Mesenchymal stem cell (in vitro differentiated cells and primary cell): ENCODE results near the gene MSI2.
"Not testable (repeated sequence)": the region's sequence is repeated elsewhere in the genome, so short reads cannot be mapped to it uniquely, and the experiment has no call there.

Experiments used
- DNase-seq: peaks from one replicate; pipeline ENCODE4 v3.0.0-alpha.2; 2013
- H2AFZ ChIP-seq: one replicate; pipeline ENCODE4 v1.6.1; 2013; ENCODE audit warnings: low read depth, mild to moderate bottlenecking, control low read depth, inconsistent platforms, low read length, moderate library complexity
- H2AK5ac ChIP-seq: 2 replicates; pipeline ENCODE4 v1.6.1; 2013; ENCODE audit warnings: low read length, moderate library complexity, mild to moderate bottlenecking, inconsistent platforms; ENCODE audit not compliant: severe bottlenecking
- H2BK120ac ChIP-seq: one replicate; pipeline ENCODE4 v1.6.1; 2013; ENCODE audit warnings: low read depth, mild to moderate bottlenecking, inconsistent platforms, low read length, moderate library complexity
- H2BK12ac ChIP-seq, 2 experiments: one replicate each; pipeline ENCODE4 v1.6.1; 2013; ENCODE audit warnings: inconsistent platforms in 2 of 2, low read length in 2 of 2, mild to moderate bottlenecking in 2 of 2, moderate library complexity in 2 of 2, control low read depth in 1 of 2
- H2BK15ac ChIP-seq: one replicate; pipeline ENCODE4 v1.6.1; 2013; ENCODE audit warnings: mild to moderate bottlenecking, low read depth, inconsistent platforms; ENCODE audit not compliant: poor library complexity, severe bottlenecking
- H2BK5ac ChIP-seq: 2 replicates; pipeline ENCODE4 v1.6.1; 2013; ENCODE audit warnings: low read depth, mild to moderate bottlenecking, low read length, control low read depth, inconsistent platforms; ENCODE audit not compliant: poor library complexity, severe bottlenecking
- H3K14ac ChIP-seq, 2 experiments: one replicate each; pipeline ENCODE4 v1.6.1; 2013; ENCODE audit warnings: inconsistent platforms in 2 of 2, low read length in 2 of 2, control low read depth in 1 of 2, mild to moderate bottlenecking in 1 of 2, moderate library complexity in 1 of 2
- H3K18ac ChIP-seq, 2 experiments: one replicate each; pipeline ENCODE4 v1.6.1; 2013; ENCODE audit warnings: inconsistent platforms in 2 of 2, low read length in 2 of 2, control low read depth in 1 of 2, low read depth in 1 of 2, mild to moderate bottlenecking in 1 of 2
- H3K23ac ChIP-seq, 2 experiments: one replicate each; pipeline ENCODE4 v1.6.1; 2013; ENCODE audit warnings: inconsistent platforms in 2 of 2, low read length in 2 of 2, mild to moderate bottlenecking in 2 of 2, moderate library complexity in 2 of 2, control low read depth in 1 of 2
- H3K27ac ChIP-seq: 2 replicates; pipeline ENCODE4 v1.5.1; 2013; ENCODE audit warnings: mild to moderate bottlenecking, moderate library complexity, low read length, control low read depth, inconsistent platforms; ENCODE audit not compliant: poor library complexity, severe bottlenecking
- H3K27me3 ChIP-seq, 2 experiments: 2 replicates each; pipeline versions ENCODE4 v1.6.1 to v1.7.0; 2013; ENCODE audit warnings: low read length in 2 of 2, mild to moderate bottlenecking in 2 of 2, moderate library complexity in 2 of 2, control low read depth in 1 of 2, inconsistent platforms in 1 of 2; ENCODE audit not compliant: control insufficient read depth in 1 of 2, insufficient read depth in 1 of 2
- H3K36me3 ChIP-seq, 2 experiments: 2 replicates each; pipeline versions ENCODE4 v1.6.1 to v1.7.0; 2013; ENCODE audit warnings: low read length in 2 of 2, control low read depth in 1 of 2, inconsistent platforms in 1 of 2, low read depth in 1 of 2, mild to moderate bottlenecking in 1 of 2; ENCODE audit not compliant: insufficient read depth in 2 of 2, control insufficient read depth in 1 of 2
- H3K4ac ChIP-seq, 2 experiments: one replicate each; pipeline ENCODE4 v1.6.1; 2013; ENCODE audit warnings: inconsistent platforms in 2 of 2, low read length in 2 of 2, mild to moderate bottlenecking in 2 of 2, moderate library complexity in 2 of 2, control low read depth in 1 of 2, low read depth in 1 of 2
- H3K4me1 ChIP-seq: 2 replicates; pipeline ENCODE4 v1.6.1; 2013; ENCODE audit warnings: low read depth, low read length, control low read depth; ENCODE audit not compliant: control insufficient read depth, insufficient read depth
- H3K4me2 ChIP-seq: 2 replicates; pipeline ENCODE4 v1.6.1; 2013; ENCODE audit warnings: low read length, mild to moderate bottlenecking, inconsistent platforms; ENCODE audit not compliant: poor library complexity, severe bottlenecking
- H3K4me3 ChIP-seq, 2 experiments: 2 replicates each; pipeline versions ENCODE4 v1.5.1 to v1.7.0; 2013; ENCODE audit warnings: low read length in 2 of 2, mild to moderate bottlenecking in 2 of 2, control low read depth in 1 of 2, low read depth in 1 of 2; ENCODE audit not compliant: insufficient read depth in 1 of 2
- H3K79me1 ChIP-seq: replicated peaks from 2 replicates; pipeline ENCODE4 v1.6.1; 2013; ENCODE audit warnings: mild to moderate bottlenecking, control low read depth, low read length, inconsistent platforms; ENCODE audit not compliant: poor library complexity, severe bottlenecking
- H3K9ac ChIP-seq: 2 replicates; pipeline ENCODE4 v1.7.0; 2013; ENCODE audit warnings: mild to moderate bottlenecking, low read length, moderate library complexity
- H3K9me3 ChIP-seq: 2 replicates; pipeline ENCODE4 v1.7.0; 2013; ENCODE audit warnings: mild to moderate bottlenecking, low read length; ENCODE audit not compliant: control insufficient read depth
- H4K8ac ChIP-seq: one replicate; pipeline ENCODE4 v1.6.1; 2013; ENCODE audit warnings: inconsistent platforms, mild to moderate bottlenecking, low read length, moderate library complexity
- H4K91ac ChIP-seq: one replicate; pipeline ENCODE4 v1.6.1; 2013; ENCODE audit warnings: mild to moderate bottlenecking, low read length, inconsistent platforms
- WGBS: methylation state at CpG from one replicate; pipeline ENCODE4 v1.1.7; 2013; ENCODE audit warnings: mixed read lengths; 5-methylcytosine and 5-hydroxymethylcytosine counted together

The MSI2 gene

GRCh38 chr17:57619061-57619937, 363.0 kb downstream of the MSI2 start:
- Histone ChIP-seq H2AK5ac (no peak overlapping the region), H2AFZ (no peak overlapping the region), H4K91ac (peak overlapping the region; percentile 5), H3K27me3 (no peaks in the 10 kb centered on the region), H2BK120ac (no peak overlapping the region), H3K4ac (no peak overlapping the region), H3K18ac (no peak overlapping the region), H3K36me3 (peaks cover 0 to 21% of the 10 kb centered on the region in 2 experiments), H3K23ac (no peak overlapping the region), H3K4me2 (no peak overlapping the region), H2BK15ac (no peak overlapping the region), H3K27ac (no peak overlapping the region), H3K9ac (no peak overlapping the region), H4K8ac (no peak overlapping the region), H2BK5ac (no peak overlapping the region), H3K4me1 (peaks cover 10% of the 10 kb centered on the region), H3K4me3 (no peak overlapping the region), H3K14ac (no peak overlapping the region), H3K79me1 (peaks cover 2% of the 10 kb centered on the region), H2BK12ac (no peak overlapping the region), H3K9me3 (no peaks in the 10 kb centered on the region)
- peak; percentile 40 for DNase-seq
- WGBS = 88% methylated on average over 18 of the region's 19 CpGs

GRCh38 chr17:57620576-57620975, 364.3 kb downstream of the MSI2 start:
- Histone ChIP-seq H3K4me3 (no peak overlapping the region), H3K18ac (no peak overlapping the region), H2BK120ac (no peak overlapping the region), H3K4me1 (peaks cover 15% of the 10 kb centered on the region), H2BK12ac (peak overlapping the region in 1 of 2 experiments; percentile 23), H3K27ac (no peak overlapping the region), H3K27me3 (no peaks in the 10 kb centered on the region), H3K4me2 (no peak overlapping the region), H2AK5ac (no peak overlapping the region), H3K14ac (no peak overlapping the region), H2BK5ac (no peak overlapping the region), H3K9ac (no peak overlapping the region), H4K91ac (no peak overlapping the region), H3K9me3 (no peaks in the 10 kb centered on the region), H3K23ac (no peak overlapping the region), H3K4ac (no peak overlapping the region), H3K36me3 (peaks cover 0 to 21% of the 10 kb centered on the region in 2 experiments), H2AFZ (no peak overlapping the region), H4K8ac (no peak overlapping the region), H2BK15ac (no peak overlapping the region), H3K79me1 (peaks cover 4% of the 10 kb centered on the region)
- WGBS = 98% methylated on average over 2 of the region's 2 CpGs
- DNase-seq = no peak

GRCh38 chr17:57621791-57622190, 365.5 kb downstream of the MSI2 start:
- not testable (repeated sequence) for H3K79me1 ChIP-seq, H2BK15ac ChIP-seq, H2AK5ac ChIP-seq, H4K91ac ChIP-seq, H3K4ac ChIP-seq, H2BK120ac ChIP-seq, H3K14ac ChIP-seq, H2AFZ ChIP-seq, H3K18ac ChIP-seq, H3K9me3 ChIP-seq, H3K9ac ChIP-seq, H2BK5ac ChIP-seq, H3K27me3 ChIP-seq, H3K4me3 ChIP-seq, H3K4me2 ChIP-seq, H2BK12ac ChIP-seq, H4K8ac ChIP-seq, DNase-seq, H3K27ac ChIP-seq, H3K23ac ChIP-seq
- H3K4me1 ChIP-seq = peaks cover 15% of the 10 kb centered on the region
- H3K36me3 ChIP-seq = peaks cover 0 to 26% of the 10 kb centered on the region in 2 experiments
- 93% methylated on average over 6 of the region's 6 CpGs for WGBS

GRCh38 chr17:57622306-57622682, 366.0 kb downstream of the MSI2 start:
- H2AK5ac ChIP-seq = no peak overlapping the region
- H3K79me1 ChIP-seq = peaks cover 4% of the 10 kb centered on the region
- H2AFZ ChIP-seq = no peak overlapping the region
- DNase-seq = peak; percentile 42
- no peak overlapping the region for H3K18ac ChIP-seq
- H3K27ac ChIP-seq = no peak overlapping the region
- H3K27me3 ChIP-seq = no peaks in the 10 kb centered on the region
- H3K4me1 ChIP-seq = peaks cover 15% of the 10 kb centered on the region
- H3K23ac ChIP-seq = no peak overlapping the region
- peaks cover 0 to 29% of the 10 kb centered on the region in 2 experiments for H3K36me3 ChIP-seq
- 50% methylated on average over 8 of the region's 8 CpGs for WGBS
- H3K4me3 ChIP-seq = no peak overlapping the region
- peak overlapping the region in 1 of 2 experiments; percentile 41 for H3K4ac ChIP-seq
- no peak overlapping the region for H3K9ac ChIP-seq
- H2BK120ac ChIP-seq = no peak overlapping the region
- H2BK5ac ChIP-seq = no peak overlapping the region
- H2BK15ac ChIP-seq = no peak overlapping the region
- H4K91ac ChIP-seq = no peak overlapping the region
- no peak overlapping the region for H4K8ac ChIP-seq
- H3K14ac ChIP-seq = no peak overlapping the region
- H3K4me2 ChIP-seq = no peak overlapping the region
- no peak overlapping the region for H2BK12ac ChIP-seq
- H3K9me3 ChIP-seq = no peaks in the 10 kb centered on the region
